Heart left ventricle (tissue), 13 donors: ENCODE results near the gene MREG.

Experiments
- POLR2A ChIP-seq, 2 donors: fragments of 450-650 bp; IDR thresholded peaks; one replicate each; pipeline ENCODE4 v1.6.1; 2017; ENCODE audit warnings: antibody characterized with exemption in 2 of 2, mild to moderate bottlenecking in 2 of 2, moderate library complexity in 2 of 2
- TF ChIP-seq, protein P1 (sequence below), 12 donors: fragments of 200-600 bp; sonication (generic) in 4 of 12; IDR thresholded peaks; one replicate each; pipeline versions ENCODE4 v1.5.0 to v1.8.0; 2018 to 2022; ENCODE audit warnings: antibody characterized with exemption in 12 of 12, mild to moderate bottlenecking in 5 of 12
- donor health status: ischemic (EF 13 %, LVEDD 7.1; RV severe dilation, severe dysfunction).
- donor health status: DM: no; HTN: yes; CAD: no.
- donor health status: DM: no; HTN: no; CAD: no.
- donor health status: ischemic (EF 25% LVEDD 6.9; RV normal size, moderate dysfunction).
- donor health status: ischemic (EF 25% LVEDD 5.7; RV mildly dilated, moderate dysfunction).
- donor health status: ischemic (EF 35%, LVEDD 5.7; RV mildly dilated, moderate dysfunction).
- donor health status: nonischemic (EF 11% LVEDD 7.7; RV severe dilation, severe dysfunction).
- donor health status: DM: yes; HTN: yes; CAD: no.
- donor health status: PGD.
- donor health status: ischemic (EF 29% LVEDD 5.4; RV normal size, mild dysfunction).
- donor health status: nonischemic (EF 23%, LVEDD 6.1; RV moderate dilation, normal function).

DNA sequence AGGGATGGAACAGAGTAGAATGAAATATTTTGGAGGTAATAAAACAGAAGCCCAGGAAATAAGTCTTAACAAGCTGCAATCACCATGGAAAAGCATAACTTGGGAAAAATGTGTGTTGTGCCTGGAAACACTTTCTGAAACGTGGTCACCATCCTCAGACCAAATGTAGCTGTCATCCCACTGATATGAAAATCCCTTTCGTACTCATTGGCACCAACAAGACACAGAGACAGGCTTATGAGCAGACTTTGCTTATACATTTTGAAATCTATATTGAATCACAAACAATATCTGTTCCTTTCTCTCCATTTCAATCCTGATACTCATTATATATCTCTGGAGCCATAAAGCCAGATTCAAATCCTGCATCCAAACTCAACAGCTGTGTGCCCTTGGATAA, 28.7 kb downstream of the MREG start:
- TF ChIP-seq, protein P1, sequence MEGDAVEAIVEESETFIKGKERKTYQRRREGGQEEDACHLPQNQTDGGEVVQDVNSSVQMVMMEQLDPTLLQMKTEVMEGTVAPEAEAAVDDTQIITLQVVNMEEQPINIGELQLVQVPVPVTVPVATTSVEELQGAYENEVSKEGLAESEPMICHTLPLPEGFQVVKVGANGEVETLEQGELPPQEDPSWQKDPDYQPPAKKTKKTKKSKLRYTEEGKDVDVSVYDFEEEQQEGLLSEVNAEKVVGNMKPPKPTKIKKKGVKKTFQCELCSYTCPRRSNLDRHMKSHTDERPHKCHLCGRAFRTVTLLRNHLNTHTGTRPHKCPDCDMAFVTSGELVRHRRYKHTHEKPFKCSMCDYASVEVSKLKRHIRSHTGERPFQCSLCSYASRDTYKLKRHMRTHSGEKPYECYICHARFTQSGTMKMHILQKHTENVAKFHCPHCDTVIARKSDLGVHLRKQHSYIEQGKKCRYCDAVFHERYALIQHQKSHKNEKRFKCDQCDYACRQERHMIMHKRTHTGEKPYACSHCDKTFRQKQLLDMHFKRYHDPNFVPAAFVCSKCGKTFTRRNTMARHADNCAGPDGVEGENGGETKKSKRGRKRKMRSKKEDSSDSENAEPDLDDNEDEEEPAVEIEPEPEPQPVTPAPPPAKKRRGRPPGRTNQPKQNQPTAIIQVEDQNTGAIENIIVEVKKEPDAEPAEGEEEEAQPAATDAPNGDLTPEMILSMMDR (IDR thresholded peaks at IDR 0.05): no peak
- no peak for TF ChIP-seq POLR2A (IDR thresholded peaks at IDR 0.05)
